Stimulated activated CD4-positive, alpha-beta T cell treated with anti-CD3 and anti-CD28 coated beads, Interleukin-4, amount 100 ng/mL, for 4 hours (primary cell): Measurements from ENCODE around the gene JPH3.
"Not testable (repeated sequence)": the region's sequence is repeated elsewhere in the genome, so short reads cannot be mapped to it uniquely, and the experiment has no call there.

Experiments used
- DNase-seq, 2 experiments: peaks; one replicate each; pipeline ENCODE4 v3.0.0-alpha.2; 2020

The JPH3 gene

DNA sequence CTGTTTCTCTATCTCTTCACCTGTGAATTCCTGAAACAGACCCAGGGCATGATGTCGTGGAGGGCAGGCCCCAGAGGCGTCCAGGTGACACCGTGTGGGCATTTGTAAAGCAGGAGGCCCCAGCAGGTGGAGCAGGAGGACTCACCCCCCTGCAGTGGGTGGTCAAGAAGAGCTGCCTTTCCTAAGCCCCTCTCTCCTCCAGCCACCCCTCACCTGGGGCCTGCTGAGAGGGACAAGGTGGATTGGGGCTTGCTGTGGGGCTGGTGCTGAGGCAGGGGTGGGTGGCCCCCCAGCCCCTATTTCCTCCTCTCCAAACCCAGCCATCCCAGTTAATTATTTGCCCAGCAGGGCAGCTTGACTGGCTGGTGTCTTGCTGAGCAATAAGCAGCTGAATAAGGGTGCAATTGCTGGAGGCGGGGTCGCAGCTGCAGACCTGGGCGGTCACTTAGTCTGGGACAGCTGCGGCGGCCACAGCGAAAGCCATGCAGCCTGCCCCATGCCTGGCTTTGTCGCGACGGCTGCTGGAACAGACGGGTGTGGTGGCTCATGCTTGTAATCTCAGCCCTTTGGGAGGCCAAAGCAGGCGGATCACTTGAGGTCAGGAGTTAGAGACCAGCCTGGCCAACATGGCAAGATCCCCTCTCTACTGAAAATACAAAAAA is 56.4 kb downstream of the JPH3 start:
- no peak for DNase-seq

DNA sequence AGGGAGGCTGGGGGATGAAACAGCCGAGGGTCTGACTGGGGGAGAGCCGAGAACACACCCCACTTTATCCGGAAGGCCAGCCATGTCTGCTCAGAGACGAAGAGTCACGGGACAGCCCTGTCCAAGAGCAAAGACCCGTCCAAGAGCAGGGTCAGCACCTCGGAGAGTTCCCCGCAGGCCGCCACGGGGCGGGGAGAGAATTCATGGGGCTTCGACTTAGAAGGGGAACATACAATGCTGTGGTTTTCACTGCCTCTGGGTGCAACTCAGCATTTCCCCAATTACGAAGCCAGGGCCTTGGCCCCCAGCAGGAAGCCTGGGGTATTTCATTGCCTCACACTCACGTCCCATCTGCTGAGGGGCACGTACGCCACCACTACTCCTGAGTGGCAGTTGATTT is 59.3 kb downstream of the JPH3 start:
- DNase-seq: peak; percentile 2 to 7

- DNase-seq: no peak
Observed at GRCh38 chr16:87662254-87663204, 60.2 kb downstream of the JPH3 start.

DNA sequence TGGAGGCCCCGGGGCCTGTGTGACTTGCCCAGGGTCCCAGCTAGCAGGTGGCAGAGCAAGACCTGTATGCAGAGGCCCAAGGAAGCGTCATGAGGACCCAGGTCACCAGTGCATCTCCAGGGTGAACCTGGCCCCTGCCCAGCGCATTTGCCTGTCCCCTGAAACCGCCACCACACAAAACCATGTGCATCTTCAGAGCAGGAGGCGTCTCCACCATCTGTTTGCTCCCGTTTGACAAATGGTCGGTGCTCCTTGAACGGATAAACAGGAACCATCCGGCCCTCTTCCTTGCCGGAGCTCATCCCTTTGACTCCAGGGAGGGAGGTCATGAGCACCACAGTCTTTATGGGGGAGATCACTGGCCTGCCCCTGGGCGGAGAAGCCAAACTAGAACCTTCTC is 62.5 kb downstream of the JPH3 start:
- no peak for DNase-seq

- no peak for DNase-seq
Observed at GRCh38 chr16:87665193-87665592, 62.9 kb downstream of the JPH3 start.

- DNase-seq: no peak
Observed at GRCh38 chr16:87666919-87667318, 64.6 kb downstream of the JPH3 start.

DNA sequence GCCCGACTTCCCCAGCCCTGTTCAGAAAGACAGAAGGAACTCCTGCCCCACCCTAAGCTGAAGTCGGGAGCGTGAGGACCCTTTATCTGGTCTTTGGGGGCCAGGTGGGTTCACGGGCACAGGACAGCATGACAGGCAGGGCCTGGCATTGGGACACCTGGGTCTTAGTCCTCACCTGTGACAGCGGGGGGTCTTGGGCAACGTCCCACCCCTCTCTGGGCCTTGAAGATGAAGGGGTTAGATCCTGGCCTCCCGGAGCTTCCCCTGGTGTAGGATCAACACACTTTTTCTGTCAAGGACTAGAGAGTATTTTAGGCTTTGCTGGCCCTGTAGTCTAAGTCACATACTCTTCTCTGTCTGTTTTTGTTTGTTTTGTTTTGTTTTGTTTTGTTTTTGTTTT is 65.1 kb downstream of the JPH3 start:
- no peak for DNase-seq

GRCh38 chr16:87667946-87668345 is 65.6 kb downstream of the JPH3 start:
- DNase-seq: no peak

DNA sequence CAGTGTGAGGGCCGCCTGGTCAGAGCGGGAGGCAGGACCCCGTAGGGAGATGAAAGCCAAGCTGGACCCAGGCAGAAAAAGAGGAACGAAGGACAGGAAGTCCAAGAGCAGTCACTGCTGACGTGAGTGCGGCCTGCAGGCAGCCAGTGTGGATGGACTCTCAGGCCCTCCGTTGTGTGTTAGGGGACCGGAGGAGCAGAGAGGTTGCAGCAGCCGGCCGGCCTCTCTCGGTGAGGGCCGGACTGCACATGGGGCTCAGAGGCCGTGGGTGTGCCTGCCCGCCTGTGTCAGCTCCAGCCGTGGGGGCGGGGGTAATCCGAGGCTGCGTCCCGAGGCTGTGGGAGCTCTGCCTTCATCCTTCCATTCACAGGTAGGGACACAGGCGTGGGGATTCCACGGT is 67.4 kb downstream of the JPH3 start:
- DNase-seq: no peak

- no peak for DNase-seq
Observed at GRCh38 chr16:87671221-87671620, 68.9 kb downstream of the JPH3 start.

DNA sequence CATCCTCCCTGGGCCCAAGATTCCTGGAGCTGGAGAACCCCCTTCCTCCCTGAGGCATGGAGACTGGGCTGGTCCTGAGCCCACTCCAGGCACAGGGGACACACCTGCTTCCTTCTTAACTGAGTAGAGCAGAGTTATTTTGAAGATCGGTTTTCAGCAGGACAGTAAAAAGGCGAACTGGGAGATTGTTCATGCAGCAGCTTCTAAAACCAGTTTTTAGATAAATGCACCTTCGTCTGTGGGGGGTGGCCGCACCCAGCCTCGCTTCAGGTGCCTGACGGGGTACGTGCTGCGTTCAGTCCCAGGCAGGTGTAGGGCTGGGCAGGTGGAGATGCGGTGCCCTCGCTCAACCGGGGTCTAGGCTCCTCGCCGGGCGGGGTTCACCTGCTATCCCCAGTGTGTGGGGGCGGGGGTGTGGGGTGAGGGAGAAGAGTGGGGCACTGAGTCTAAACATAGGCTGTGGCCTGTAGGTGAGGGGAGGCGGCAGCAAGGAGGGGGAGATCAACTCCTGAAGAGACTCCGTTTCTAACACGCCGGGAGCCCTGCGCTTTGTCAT is 69.5 kb downstream of the JPH3 start:
- no peak for DNase-seq

GRCh38 chr16:87674419-87674818 is 72.1 kb downstream of the JPH3 start:
- DNase-seq: no peak

- no peak for DNase-seq
Observed at GRCh38 chr16:87675111-87675719, 72.9 kb downstream of the JPH3 start.

DNA sequence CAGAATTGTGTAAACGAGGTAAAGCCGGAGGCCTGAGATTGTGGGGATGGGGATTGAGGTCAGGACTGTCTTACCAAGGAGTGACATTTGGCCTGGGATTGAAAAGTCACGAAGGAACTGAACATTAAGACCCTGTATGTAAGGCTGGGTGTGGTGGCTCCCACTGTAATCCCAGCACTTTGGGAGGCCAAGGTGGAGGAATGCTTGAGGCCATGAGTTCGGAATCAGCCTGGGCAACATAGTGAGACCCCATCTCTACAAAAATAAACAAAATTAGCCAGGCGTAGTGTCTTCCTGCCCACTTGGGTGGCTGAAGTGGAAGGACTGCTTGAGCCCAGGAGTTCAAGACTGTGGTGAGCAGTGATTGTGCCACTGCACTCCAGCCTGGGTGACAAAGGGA is 75.5 kb downstream of the JPH3 start:
- no peak for DNase-seq

GRCh38 chr16:87678618-87679017 is 76.3 kb downstream of the JPH3 start:
- DNase-seq: no peak

DNA sequence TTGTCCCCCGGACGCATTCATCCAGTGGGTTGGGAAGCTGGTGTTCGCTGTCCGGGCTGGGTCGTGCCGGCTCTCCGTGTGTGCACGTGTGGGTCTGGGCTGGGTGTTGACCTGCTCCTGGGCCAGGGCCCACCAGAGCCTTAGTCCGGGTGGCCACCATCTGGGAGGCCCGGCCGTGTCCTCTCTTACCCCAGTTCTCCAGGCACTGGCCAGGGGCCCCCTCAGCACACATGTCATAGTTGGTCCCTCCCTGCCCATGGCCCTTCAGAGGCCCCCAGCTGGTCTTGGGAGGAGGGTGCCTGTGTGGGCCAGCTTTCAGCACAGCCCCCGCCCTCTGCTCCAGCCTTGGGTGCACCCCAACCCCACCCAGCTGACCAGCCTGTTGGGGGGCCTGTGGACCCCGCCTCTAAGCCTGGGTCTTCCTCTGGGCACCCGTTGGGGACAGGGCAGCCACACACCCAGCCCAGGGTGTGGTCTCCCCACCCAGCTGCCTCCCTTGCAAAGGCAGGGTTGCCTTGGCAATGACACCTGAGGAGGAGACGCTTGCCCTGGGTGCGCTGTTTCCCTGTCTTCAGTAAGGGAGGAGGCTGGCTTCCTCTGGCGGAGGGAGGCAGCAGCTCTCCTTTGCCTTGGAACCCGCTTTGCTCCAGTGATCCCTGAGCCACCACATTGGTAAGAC is 77.4 kb downstream of the JPH3 start:
- DNase-seq: no peak

GRCh38 chr16:87680272-87680644 is 78.0 kb downstream of the JPH3 start:
- no peak for DNase-seq

- not testable (repeated sequence) for DNase-seq
Observed at GRCh38 chr16:87681051-87681602, 78.8 kb downstream of the JPH3 start.

GRCh38 chr16:87681981-87682570 is 79.8 kb downstream of the JPH3 start:
- no peak for DNase-seq

DNA sequence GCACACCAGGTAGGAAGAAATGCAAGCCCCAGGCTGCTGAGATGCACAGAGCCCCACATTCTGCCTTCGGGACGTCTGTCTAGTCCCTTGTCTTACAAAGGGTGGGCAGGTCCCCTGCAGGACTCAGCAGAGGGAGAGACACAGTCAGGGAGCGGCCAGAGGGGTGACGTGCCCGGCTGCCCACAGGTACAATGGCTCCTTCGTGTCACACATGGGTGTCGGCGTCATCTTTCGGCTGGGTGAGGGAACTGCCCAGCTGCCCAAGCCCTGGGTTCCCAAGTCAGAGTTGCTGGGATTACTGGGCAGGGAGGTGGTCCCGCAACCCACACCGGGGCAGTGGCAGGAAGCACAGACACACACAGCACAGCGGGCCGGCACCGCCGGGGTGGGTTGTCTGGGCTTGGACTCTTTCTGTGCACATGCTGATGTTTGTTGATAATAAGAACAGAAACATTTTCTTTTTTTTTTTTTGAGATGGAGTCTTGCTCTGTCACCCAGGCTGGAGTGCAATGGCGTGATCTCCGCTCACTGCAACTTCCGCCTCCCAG is 80.6 kb downstream of the JPH3 start:
- DNase-seq: no peak

DNA sequence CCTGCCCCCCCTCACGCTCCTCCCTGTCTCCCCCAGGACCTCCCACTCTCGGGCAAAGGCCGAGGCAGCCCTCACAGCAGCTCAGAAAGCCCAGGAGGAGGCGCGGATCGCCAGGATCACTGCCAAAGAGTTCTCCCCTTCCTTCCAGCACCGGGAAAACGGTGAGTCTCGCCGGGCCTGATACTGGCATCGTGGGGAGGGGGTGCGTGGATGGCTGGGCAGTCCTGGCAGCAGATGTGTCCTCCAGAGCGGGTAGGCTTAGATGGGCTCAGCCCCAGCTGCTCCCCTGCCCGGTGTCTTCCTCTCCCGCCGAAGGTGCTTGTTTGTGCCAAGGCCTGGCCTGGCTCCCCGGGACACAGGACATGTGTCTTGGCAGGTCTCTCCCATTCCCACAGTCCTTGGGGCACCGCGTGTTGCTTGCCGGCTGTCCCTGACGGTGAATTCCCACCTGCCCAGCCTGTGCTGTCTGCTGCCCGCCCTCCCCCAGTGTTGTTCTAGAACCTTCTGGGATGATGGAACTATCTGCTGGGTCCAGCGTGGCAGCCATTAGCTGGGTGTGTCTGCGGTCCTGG is 81.9 kb downstream of the JPH3 start:
- DNase-seq: no peak
